Nephron (organoid): ENCODE results near the gene MKNK1.

Experiments
- H3K27ac Mint-ChIP-seq, 3 experiments: 2 replicates each; pipeline ENCODE4 v1.8.0; 2020; ENCODE audit warnings: mixed read lengths in 3 of 3, mild to moderate bottlenecking in 2 of 3, moderate library complexity in 1 of 3
- H3K27me3 Mint-ChIP-seq: 2 replicates; pipeline ENCODE4 v1.8.0; 2021; ENCODE audit warnings: low read depth, mild to moderate bottlenecking, moderate library complexity, mixed read lengths
- H3K36me3 Mint-ChIP-seq: 2 replicates; pipeline ENCODE4 v1.8.0; 2020; ENCODE audit warnings: low read depth, mixed read lengths
- H3K4me1 Mint-ChIP-seq: 2 replicates; pipeline ENCODE4 v1.8.0; 2020; ENCODE audit warnings: mixed read lengths
- H3K4me3 Mint-ChIP-seq, 3 experiments: 2 replicates each; pipeline ENCODE4 v1.8.0; 2020; ENCODE audit warnings: mild to moderate bottlenecking in 3 of 3, mixed read lengths in 3 of 3, moderate library complexity in 2 of 3
- H3K9me3 Mint-ChIP-seq: 2 replicates; pipeline ENCODE4 v1.8.0; 2020; ENCODE audit warnings: mixed read lengths
- CTCF ChIP-seq, 3 experiments: fragments of 200-600 bp; sonication (generic); IDR thresholded peaks; one replicate each; pipeline ENCODE4 v1.5.0; 2021; ENCODE audit warnings: antibody characterized with exemption in 3 of 3; ENCODE audit not compliant: unreplicated experiment in 3 of 3

The MKNK1 gene

GRCh38 chr1:46596846-46597245, 7.2 kb downstream of the MKNK1 start:
- no peak for TF ChIP-seq CTCF (IDR thresholded peaks at IDR 0.05; ENCODE audit: unreplicated experiment in 3 of 3)
- Mint-ChIP-seq H3K4me3 (no peak overlapping the region), H3K36me3 (peaks cover 23% of the 10 kb centered on the region), H3K4me1 (peaks cover 5% of the 10 kb centered on the region), H3K27me3 (no peaks in the 10 kb centered on the region), H3K9me3 (no peaks in the 10 kb centered on the region), H3K27ac (no peak overlapping the region)

GRCh38 chr1:46596036-46596435, 8.0 kb downstream of the MKNK1 start:
- no peaks in the 10 kb centered on the region for H3K27me3 Mint-ChIP-seq
- peaks cover 31% of the 10 kb centered on the region for H3K36me3 Mint-ChIP-seq
- TF ChIP-seq CTCF (IDR thresholded peaks at IDR 0.05; ENCODE audit: unreplicated experiment in 3 of 3) = no peak
- no peak overlapping the region for H3K4me3 Mint-ChIP-seq
- no peaks in the 10 kb centered on the region for H3K9me3 Mint-ChIP-seq
- H3K27ac Mint-ChIP-seq = no peak overlapping the region
- no peaks in the 10 kb centered on the region for H3K4me1 Mint-ChIP-seq

GRCh38 chr1:46595127-46595526, 8.9 kb downstream of the MKNK1 start:
- Mint-ChIP-seq H3K4me3 (no peak overlapping the region), H3K9me3 (no peaks in the 10 kb centered on the region), H3K27me3 (no peaks in the 10 kb centered on the region), H3K36me3 (peaks cover 37% of the 10 kb centered on the region), H3K27ac (no peak overlapping the region), H3K4me1 (no peaks in the 10 kb centered on the region)
- no peak for TF ChIP-seq CTCF (IDR thresholded peaks at IDR 0.05; ENCODE audit: unreplicated experiment in 3 of 3)

GRCh38 chr1:46594063-46594462, 10.0 kb downstream of the MKNK1 start:
- TF ChIP-seq CTCF (IDR thresholded peaks at IDR 0.05; ENCODE audit: unreplicated experiment in 3 of 3) = no peak
- Mint-ChIP-seq H3K9me3 (no peaks in the 10 kb centered on the region), H3K27ac (no peak overlapping the region), H3K36me3 (peaks cover 46% of the 10 kb centered on the region), H3K27me3 (no peaks in the 10 kb centered on the region), H3K4me3 (no peak overlapping the region), H3K4me1 (no peaks in the 10 kb centered on the region)

GRCh38 chr1:46592823-46593222, 11.2 kb downstream of the MKNK1 start:
- Mint-ChIP-seq H3K9me3 (no peaks in the 10 kb centered on the region), H3K4me1 (no peaks in the 10 kb centered on the region), H3K27me3 (no peaks in the 10 kb centered on the region), H3K27ac (no peak overlapping the region), H3K36me3 (peaks cover 49% of the 10 kb centered on the region), H3K4me3 (no peak overlapping the region)
- TF ChIP-seq CTCF (IDR thresholded peaks at IDR 0.05; ENCODE audit: unreplicated experiment in 3 of 3) = no peak

GRCh38 chr1:46589529-46589928, 14.5 kb downstream of the MKNK1 start:
- no peak overlapping the region for H3K27ac Mint-ChIP-seq
- H3K4me3 Mint-ChIP-seq = no peak overlapping the region
- no peaks in the 10 kb centered on the region for H3K27me3 Mint-ChIP-seq
- no peaks in the 10 kb centered on the region for H3K9me3 Mint-ChIP-seq
- no peaks in the 10 kb centered on the region for H3K4me1 Mint-ChIP-seq
- peaks cover 55% of the 10 kb centered on the region for H3K36me3 Mint-ChIP-seq
- TF ChIP-seq CTCF (IDR thresholded peaks at IDR 0.05; ENCODE audit: unreplicated experiment in 3 of 3) = no peak
